NCI-H69 (cell line): ENCODE measurements around the gene GRIN3B.

Experiments used
- DNase-seq: peaks from one replicate; lab custom pipeline; 2025; lab: John Stamatoyannopoulos, UW

GRIN3B gene

DNA sequence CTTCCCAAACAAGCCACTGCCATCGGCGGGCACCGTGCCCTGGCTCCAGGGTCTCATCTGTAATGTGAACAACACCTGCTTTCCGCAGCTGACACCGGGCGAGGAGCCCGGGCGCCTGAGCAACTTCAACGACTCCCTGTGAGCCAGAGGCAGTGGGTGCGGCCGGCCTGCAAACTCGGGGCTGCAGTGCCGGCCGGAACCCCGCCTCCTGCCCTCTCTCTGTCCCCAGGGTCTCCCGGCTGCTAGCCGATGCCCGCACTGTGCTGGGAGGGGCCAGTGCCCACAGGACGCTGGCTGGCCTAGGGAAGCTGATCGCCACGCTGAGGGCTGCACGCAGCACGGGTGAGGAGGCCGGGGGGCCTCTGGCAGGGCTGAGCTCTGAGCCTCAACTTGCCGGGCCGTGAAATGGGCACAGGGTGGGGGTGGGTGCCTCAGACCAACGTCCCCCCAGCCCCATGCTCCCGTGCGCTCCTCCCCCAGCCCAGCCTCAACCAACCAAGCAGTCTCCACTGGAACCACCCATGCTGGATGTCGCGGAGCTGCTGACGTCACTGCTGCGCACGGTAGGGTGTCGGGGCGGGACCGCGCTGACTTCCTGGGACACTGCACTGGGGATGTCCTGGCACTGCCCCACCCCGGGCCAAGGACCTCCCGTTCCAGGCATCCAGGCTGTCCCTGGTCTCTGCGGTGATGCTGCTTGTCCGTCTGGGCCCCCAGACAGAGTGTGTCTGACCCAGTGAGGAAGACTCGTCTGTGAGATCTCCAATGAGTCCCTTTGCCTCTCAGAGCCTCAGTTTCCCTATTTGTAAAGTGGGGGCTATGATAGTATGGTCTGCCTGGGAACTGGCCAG lies 41.8 kb downstream of the GRIN3B start:
- peak; percentile 53 for DNase-seq

DNA sequence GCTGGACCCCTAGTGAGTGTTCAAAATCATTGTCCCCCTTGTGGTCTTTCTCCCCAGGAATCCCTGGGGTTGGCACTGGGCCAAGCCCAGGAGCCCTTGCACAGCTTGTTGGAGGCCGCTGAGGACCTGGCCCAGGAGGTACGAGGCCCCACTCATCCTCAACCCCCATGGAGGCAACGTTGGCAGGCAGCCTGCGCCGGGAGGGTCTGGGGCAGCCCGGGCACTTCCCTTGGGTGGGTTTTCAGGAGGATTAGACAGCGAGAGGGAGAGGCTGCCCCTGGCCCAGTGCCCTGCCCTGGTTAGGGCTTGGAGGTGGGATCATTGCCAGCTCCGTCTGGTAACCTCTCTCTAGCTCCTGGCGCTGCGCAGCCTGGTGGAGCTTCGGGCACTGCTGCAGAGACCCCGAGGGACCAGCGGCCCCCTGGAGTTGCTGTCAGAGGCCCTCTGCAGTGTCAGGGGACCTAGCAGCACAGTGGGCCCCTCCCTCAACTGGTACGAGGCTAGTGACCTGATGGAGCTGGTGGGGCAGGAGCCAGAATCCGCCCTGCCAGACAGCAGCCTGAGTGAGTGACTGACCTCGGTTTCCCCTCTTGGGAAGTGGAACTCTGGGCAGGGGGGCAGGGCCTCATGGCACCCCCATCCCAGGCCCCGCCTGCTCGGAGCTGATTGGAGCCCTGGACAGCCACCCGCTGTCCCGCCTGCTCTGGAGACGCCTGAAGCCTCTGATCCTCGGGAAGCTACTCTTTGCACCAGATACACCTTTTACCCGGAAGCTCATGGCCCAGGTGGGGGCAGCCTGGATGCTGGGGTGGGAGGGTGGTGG lies 42.7 kb downstream of the GRIN3B start:
- no peak for DNase-seq

DNA sequence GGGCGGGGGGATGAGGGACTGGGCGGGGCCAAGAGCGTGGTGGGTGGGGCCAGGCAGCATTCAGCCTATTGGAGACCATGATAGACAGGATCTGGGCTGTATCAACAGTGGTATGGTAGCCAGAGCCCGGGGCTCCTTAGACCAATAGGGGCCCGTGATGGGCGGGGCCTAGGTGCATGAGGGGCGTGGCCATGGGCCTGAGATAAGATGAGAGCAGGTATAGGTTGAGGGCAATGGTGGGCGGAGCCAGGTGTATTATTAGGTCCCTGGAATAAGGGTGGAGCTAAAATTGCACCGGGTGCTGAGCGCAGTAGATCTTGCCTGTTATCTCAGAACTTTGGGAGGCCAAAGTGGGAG lies 45.0 kb downstream of the GRIN3B start:
- peak; percentile 53 for DNase-seq

DNA sequence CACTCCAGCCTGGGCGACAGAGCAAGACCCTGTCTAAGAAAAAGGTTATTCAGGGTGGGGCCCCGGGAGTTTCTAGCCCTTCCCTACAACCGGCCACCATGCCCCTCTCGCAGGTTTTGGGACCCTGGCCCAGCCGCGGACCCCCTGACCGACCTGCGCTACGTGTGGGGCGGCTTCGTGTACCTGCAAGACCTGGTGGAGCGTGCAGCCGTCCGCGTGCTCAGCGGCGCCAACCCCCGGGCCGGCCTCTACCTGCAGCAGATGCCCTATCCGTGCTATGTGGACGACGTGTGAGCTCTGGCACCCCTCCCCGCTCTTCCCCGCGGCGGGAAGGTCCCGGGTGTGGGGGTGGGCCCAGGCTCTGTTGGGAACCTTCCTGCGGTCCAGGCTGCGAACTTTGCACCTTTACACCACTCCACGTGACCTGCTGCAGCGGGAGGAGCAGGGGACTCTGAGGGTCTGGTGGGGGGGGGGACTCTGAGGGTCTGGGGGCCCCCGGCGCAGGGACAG lies 46.0 kb downstream of the GRIN3B start:
- DNase-seq, result no peak

DNA sequence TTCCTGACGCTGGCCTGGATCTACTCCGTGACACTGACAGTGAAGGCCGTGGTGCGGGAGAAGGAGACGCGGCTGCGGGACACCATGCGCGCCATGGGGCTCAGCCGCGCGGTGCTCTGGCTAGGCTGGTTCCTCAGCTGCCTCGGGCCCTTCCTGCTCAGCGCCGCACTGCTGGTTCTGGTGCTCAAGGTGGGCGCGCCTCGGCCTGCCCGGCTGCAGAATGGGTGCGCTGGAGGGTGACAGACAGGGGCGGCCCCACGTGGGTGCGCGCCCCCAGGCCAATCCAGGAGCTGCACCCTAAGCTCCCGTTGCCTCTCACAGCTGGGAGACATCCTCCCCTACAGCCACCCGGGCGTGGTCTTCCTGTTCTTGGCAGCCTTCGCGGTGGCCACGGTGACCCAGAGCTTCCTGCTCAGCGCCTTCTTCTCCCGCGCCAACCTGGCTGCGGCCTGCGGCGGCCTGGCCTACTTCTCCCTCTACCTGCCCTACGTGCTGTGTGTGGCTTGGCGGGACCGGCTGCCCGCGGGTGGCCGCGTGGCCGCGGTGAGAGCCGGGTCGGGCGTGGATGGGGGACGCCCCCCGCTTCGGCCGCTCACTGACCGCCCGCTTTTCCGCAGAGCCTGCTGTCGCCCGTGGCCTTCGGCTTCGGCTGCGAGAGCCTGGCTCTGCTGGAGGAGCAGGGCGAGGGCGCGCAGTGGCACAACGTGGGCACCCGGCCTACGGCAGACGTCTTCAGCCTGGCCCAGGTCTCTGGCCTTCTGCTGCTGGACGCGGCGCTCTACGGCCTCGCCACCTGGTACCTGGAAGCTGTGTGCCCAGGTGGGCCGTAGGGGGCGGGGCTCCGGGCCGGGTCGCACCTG lies 46.8 kb downstream of the GRIN3B start:
- DNase-seq, result no peak

DNA sequence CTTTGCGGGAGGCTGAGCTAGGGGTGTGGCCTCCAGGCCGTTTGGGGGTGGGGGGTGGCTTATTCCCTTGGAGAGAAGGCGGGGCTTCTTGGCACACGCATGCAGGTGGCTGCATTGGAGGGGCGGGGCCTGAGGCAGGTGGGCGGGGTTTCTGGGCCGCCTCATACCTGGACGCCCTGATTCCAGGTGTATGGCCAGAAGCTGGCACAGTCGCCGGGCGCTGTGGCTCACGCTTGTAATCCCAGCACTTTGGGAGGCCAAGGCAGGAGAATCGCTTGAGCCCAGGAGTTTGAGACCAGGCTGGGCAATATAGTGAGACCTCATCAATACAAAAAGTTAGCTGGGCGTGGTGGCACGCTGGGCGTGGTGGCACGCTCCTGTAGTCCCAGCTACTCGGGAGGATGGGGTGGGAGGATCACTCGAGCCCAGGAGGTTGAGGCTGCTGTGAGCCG lies 47.5 kb downstream of the GRIN3B start:
- no peak for DNase-seq

DNA sequence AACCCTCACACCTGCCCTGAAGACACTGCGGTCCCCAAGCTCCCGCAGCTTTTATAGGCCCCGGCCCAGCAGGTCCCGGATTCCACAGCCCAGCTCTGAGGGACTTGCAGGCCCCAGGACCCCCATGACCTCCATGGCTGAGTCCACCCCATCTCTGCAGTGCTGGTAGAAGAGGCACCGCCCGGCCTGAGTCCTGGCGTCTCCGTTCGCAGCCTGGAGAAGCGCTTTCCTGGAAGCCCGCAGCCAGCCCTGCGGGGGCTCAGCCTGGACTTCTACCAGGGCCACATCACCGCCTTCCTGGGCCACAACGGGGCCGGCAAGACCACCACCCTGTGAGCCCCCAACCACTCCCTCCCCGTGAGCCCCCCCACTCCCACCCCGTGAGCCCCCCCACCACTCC lies 48.9 kb downstream of the GRIN3B start:
- no peak for DNase-seq

DNA sequence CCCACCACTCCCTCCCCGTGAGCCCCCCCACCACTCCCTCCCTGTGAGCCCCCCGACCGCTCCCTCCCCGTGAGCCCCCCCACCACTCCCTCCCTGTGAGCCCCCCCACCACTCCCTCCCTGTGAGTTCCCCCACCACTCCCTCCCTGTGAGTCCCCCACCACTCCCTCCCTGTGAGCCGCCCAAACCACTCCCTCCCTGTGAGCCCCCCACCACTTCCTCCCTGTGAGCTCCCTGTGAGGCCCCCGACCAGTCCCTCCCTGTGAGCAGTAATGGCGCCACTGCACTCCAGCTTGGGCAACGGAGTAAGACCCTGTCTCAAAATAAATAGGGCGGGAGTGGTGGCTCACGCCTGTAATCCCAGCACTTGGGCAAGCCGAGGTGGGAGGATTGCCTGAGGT lies 49.6 kb downstream of the GRIN3B start:
- DNase-seq, result peak; percentile 38

DNA sequence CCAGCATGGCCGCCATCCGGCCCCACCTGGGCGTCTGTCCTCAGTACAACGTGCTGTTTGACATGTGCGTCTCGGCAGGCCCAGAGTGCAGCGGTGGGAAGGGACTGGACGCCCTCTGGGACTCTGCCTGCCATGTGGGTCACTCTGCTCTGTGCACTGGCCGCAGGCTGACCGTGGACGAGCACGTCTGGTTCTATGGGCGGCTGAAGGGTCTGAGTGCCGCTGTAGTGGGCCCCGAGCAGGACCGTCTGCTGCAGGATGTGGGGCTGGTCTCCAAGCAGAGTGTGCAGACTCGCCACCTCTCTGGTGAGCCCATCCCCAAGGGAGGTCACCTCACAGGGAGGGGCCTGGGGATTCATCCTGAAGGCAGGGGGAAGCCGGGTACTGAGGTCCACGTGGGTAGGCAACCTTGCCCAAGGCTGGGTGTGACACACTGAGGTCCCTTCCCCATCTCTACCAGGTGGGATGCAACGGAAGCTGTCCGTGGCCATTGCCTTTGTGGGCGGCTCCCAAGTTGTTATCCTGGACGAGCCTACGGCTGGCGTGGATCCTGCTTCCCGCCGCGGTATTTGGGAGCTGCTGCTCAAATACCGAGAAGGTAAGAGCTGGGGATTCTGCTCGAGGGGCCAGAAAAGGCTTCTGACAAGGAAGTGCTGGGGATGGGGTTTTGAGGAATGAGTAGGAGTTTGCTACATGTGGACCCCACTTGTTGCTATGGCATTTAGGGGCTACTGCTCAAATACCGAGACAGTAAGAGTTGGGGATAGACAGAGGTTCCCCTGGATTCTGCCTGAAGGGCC lies 51.0 kb downstream of the GRIN3B start:
- no peak for DNase-seq

DNA sequence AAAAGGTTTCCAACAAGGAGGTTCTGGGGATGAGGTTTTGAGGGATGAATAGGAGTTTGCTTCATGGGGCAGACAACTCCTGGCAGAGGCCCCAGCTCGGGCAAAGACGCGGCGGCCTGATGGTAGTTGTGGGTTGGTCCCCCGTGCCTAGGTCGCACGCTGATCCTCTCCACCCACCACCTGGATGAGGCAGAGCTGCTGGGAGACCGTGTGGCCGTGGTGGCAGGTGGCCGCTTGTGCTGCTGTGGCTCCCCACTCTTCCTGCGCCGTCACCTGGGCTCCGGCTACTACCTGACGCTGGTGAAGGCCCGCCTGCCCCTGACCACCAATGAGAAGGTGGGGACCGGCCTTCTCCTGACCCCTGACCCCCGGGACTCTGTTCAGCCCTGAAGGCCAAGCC lies 51.6 kb downstream of the GRIN3B start:
- DNase-seq, result no peak

DNA sequence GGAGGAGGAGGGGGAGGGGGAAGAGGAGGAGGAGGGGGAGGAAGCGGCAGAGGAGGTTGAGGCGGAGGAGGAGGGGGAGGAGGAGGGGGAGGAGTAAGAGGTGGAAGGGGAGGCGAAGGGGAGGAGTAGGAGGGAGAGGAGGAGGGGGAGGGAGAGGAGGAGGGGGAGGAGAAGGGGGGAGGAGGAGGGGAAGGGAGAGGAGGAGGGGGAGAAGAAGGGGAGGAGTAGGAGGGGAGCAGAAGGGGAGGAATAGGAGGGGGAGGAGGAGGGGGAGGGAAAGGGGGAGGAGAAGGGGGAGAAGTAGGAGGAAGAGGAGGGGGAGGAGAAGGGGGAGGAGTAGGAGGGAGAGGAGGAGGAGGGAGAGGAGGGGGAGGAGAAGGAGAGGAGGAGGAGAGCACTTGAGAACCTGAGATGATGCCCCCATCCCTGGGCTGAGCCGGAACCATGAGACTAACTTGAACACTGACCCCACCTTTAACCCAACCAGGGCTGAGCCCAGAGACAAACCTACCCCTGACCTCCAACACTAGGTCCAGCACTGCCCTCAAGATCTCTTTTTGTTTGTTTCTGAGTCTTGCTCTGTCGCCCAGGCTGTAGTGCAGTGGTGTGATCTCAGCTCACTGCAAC lies 52.2 kb downstream of the GRIN3B start:
- DNase-seq, result peak; percentile 78

DNA sequence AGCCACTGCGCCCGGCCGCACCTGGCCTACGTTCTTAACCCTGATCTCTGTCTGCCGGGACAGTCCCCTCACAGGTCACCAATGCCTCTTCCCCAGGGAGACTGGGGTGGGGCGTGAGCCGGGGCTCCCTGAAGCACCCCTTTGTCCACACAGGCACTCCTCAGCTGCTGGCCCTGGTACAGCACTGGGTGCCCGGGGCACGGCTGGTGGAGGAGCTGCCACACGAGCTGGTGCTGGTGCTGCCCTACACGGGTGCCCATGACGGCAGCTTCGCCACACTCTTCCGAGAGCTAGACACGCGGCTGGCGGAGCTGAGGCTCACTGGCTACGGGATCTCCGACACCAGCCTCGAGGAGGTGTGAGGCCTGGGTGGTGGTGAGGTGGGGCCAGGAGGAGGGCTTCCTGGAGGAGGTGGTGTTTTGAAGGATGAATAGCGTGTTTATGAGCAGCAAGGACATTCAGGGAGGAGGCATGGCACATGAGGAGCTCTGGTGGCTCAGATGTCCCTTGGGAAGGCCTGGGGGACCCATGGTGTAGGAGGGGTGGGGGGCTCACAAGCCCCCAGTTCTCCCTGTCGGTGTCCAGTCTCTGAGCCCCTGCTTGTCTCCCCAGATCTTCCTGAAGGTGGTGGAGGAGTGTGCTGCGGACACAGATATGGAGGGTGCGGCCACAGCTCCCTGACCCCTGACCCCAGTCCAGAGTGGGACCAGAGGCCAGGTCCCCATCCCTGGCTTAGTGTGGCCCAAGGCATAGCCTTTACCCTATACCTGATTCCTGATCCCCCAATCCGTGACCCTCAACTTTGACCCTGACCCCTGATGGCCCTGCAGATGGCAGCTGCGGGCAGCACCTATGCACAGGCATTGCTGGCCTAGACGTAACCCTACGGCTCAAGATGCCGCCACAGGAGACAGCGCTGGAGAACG lies 53.2 kb downstream of the GRIN3B start:
- no peak for DNase-seq

DNA sequence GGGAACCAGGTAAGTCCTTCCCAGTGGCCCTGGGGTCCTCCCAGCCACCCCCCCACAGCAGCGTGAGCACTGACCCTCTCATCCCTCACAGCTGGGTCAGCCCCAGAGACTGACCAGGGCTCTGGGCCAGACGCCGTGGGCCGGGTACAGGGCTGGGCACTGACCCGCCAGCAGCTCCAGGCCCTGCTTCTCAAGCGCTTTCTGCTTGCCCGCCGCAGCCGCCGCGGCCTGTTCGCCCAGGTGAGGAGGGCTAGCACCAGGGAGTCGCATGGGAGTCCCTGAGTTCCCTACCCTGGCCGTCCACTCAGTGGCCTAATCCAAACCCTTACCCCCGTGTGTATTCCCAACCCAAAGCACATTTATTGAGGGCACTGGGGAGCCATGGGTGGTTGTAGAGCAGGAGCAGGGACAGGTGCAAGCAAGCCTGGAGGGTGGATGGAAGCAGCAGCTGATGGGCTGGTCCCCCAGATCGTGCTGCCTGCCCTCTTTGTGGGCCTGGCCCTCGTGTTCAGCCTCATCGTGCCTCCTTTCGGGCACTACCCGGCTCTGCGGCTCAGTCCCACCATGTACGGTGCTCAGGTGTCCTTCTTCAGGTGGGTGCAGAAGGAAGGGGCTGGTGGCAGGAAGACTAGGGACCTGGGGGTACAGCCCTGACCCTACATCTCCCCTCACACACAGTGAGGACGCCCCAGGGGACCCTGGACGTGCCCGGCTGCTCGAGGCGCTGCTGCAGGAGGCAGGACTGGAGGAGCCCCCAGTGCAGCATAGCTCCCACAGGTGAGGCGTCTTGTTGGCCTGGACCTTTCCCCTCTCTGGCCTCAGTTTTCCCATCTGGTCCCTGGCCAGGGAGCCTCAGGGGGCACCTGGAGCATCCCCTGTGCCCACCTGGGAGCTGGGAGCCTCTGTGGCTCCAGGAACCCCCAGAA lies 54.1 kb downstream of the GRIN3B start:
- no peak for DNase-seq

DNA sequence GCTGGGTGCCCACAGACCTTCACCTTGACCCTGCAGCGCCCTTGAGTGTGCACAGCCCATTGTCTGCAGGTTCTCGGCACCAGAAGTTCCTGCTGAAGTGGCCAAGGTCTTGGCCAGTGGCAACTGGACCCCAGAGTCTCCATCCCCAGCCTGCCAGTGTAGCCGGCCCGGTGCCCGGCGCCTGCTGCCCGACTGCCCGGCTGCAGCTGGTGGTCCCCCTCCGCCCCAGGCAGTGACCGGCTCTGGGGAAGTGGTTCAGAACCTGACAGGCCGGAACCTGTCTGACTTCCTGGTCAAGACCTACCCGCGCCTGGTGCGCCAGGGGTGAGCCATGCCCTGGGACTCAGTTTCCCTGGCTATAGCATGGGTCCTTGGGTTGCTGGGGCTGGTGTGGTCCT lies 54.8 kb downstream of the GRIN3B start:
- DNase-seq, result no peak

DNA sequence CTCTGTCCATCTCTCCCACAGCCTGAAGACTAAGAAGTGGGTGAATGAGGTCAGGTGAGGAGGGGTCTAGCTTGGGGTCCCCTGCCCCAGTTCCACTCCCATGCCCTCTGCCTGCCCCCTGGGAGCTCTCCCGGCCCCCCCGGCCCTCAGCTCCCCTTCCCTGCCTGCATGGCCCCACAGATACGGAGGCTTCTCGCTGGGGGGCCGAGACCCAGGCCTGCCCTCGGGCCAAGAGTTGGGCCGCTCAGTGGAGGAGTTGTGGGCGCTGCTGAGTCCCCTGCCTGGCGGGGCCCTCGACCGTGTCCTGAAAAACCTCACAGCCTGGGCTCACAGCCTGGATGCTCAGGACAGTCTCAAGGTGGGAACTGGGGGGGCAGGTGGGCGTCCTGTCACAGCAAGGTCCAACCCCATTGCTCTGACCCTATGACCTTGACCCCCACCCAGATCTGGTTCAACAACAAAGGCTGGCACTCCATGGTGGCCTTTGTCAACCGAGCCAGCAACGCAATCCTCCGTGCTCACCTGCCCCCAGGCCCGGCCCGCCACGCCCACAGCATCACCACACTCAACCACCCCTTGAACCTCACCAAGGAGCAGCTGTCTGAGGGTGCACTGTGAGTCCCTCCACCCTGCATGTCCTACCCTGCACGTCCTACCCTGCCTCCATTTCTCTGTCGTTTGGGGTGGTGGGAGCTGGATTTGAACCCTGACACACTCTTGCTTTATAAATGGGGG lies 55.8 kb downstream of the GRIN3B start:
- DNase-seq, result no peak

DNA sequence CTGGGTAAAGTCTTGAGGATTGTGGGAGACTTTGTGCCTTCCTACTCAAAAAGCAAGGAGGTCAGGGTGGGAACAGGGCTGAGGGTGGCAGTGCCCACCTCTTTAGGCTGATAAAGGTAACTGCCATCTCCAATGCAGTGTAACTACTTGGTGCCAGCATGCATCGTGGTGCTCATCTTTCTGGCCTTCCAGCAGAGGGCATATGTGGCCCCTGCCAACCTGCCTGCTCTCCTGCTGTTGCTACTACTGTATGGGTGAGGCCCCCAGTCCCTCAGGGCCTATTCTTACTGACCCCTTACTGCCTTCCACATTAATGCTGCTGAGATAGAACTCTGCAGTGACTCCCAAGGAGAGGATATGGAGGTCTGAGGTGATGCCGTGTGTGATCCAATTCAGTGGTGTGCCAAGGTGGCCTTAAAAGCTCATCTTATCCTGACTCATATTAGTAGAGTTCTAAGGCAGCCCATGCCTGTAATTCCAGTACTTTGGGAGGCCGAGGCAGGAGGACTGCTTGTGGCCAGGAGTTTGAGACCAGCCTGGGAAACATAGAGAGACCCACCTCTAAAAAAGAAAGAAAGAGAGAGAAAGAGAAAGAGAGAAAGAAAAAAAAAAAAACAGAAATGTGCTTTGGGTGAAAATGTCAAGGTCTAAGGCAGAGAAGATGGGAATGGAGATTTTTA lies 57.1 kb downstream of the GRIN3B start:
- DNase-seq, result peak; percentile 50

DNA sequence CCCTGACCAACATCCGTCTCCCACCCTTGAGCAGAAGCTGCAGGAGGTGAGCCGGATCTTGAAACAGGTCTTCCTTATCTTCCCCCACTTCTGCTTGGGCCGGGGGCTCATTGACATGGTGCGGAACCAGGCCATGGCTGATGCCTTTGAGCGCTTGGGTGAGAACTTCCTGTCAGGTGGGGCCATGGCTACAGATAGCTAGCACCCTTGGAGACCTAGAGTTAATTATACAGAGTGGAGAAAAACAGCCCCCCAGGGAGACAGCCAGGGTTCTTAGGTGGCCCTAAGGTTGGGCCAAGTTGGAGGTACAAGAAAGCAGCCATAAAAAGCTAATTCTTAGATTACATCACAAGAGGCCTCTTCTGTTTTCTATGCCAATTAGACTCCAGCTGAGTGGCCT lies 57.9 kb downstream of the GRIN3B start:
- no peak for DNase-seq
